Astrocyte (in vitro differentiated cells and primary cell): Measurements from ENCODE around the gene ERBIN. TPM values are rescaled to one million over a fixed set of nuclear protein-coding genes. Genes with fewer than 3 reads are reported as not detected.

Experiments
- DNase-seq: peaks from one replicate; pipeline ENCODE4 v3.0.0-alpha.2; 2010; ENCODE audit warnings: low read depth
- FAIRE-seq: peaks from 2 replicates; lab custom pipeline; 2011; peaks lifted over from hg19 to GRCh38; lab: Jason Lieb, UNC
- H2AFZ ChIP-seq: 2 replicates; pipeline ENCODE4 v1.6.0; 2012; ENCODE audit warnings: low read depth, low read length, inconsistent platforms
- H3K27ac ChIP-seq: 2 replicates; pipeline ENCODE4 v1.5.1; 2011; ENCODE audit warnings: low read depth, low read length, inconsistent platforms
- H3K27me3 ChIP-seq: 2 replicates; pipeline ENCODE4 v1.6.0; 2011; ENCODE audit warnings: low read length, inconsistent platforms; ENCODE audit not compliant: insufficient read depth
- H3K36me3 ChIP-seq: 2 replicates; pipeline ENCODE4 v1.5.1; 2011; ENCODE audit warnings: low read length, inconsistent platforms; ENCODE audit not compliant: insufficient read depth
- H3K4me1 ChIP-seq: 2 replicates; pipeline ENCODE4 v1.5.1; 2011; ENCODE audit warnings: low read length, inconsistent platforms; ENCODE audit not compliant: insufficient read depth
- H3K4me2 ChIP-seq: 2 replicates; pipeline ENCODE4 v1.6.0; 2012; ENCODE audit warnings: low read length, inconsistent platforms
- H3K4me3 ChIP-seq: 2 replicates; pipeline ENCODE4 v1.5.1; 2011; ENCODE audit warnings: low read depth, mild to moderate bottlenecking, low read length, inconsistent platforms; ENCODE audit not compliant: insufficient read depth
- H3K79me2 ChIP-seq: 2 replicates; pipeline ENCODE4 v1.6.0; 2012; ENCODE audit warnings: mild to moderate bottlenecking, low read length, inconsistent platforms; ENCODE audit not compliant: insufficient read depth
- H3K9ac ChIP-seq: 2 replicates; pipeline ENCODE4 v1.6.0; 2012; ENCODE audit warnings: mild to moderate bottlenecking, low read length, inconsistent platforms
- H3K9me3 ChIP-seq: 2 replicates; pipeline ENCODE4 v1.5.1; 2012; ENCODE audit warnings: low read depth, mild to moderate bottlenecking, low read length, inconsistent platforms; ENCODE audit not compliant: insufficient read depth
- H4K20me1 ChIP-seq: 2 replicates; pipeline ENCODE4 v1.6.0; 2012; ENCODE audit warnings: low read length, inconsistent platforms; ENCODE audit not compliant: insufficient read depth
- H3K27ac Mint-ChIP-seq: one replicate; pipeline ENCODE4 v1.8.0; 2021; ENCODE audit warnings: mild to moderate bottlenecking, mixed read lengths; ENCODE audit not compliant: unreplicated experiment
- H3K27me3 Mint-ChIP-seq: one replicate; pipeline ENCODE4 v1.8.0; 2021; ENCODE audit warnings: low read depth, mixed read lengths; ENCODE audit not compliant: unreplicated experiment
- H3K36me3 Mint-ChIP-seq: one replicate; pipeline ENCODE4 v1.8.0; 2021; ENCODE audit warnings: low read depth, mixed read lengths; ENCODE audit not compliant: unreplicated experiment
- H3K4me1 Mint-ChIP-seq: one replicate; pipeline ENCODE4 v1.8.0; 2021; ENCODE audit warnings: low read depth, mixed read lengths; ENCODE audit not compliant: unreplicated experiment
- H3K4me3 Mint-ChIP-seq: one replicate; pipeline ENCODE4 v1.8.0; 2021; ENCODE audit warnings: mild to moderate bottlenecking, moderate library complexity, mixed read lengths; ENCODE audit not compliant: unreplicated experiment
- H3K9me3 Mint-ChIP-seq: one replicate; pipeline ENCODE4 v1.8.0; 2021; ENCODE audit warnings: mild to moderate bottlenecking, mixed read lengths; ENCODE audit not compliant: unreplicated experiment
- CTCF ChIP-seq: IDR thresholded peaks from 2 replicates; pipeline ENCODE4 v1.5.1; 2011; ENCODE audit warnings: low read depth, mild to moderate bottlenecking, inconsistent platforms, low read length, moderate library complexity; ENCODE audit not compliant: insufficient read depth
- EZH2 ChIP-seq: IDR thresholded peaks from 2 replicates; pipeline ENCODE4 v1.6.1; 2012; ENCODE audit warnings: mild to moderate bottlenecking, low read length, inconsistent platforms; ENCODE audit not compliant: insufficient read depth
- total RNA-seq: library from RNA; stranded (reverse); gene quantifications from 2 replicates; pipeline ENCODE4 v1.2.1, GENCODE V29; 2021

ERBIN gene
- total RNA-seq, 1 donor from 2014 or later, result 83.4 TPM

GRCh38 chr5:65994117-65994786, 67.9 kb downstream of the ERBIN start:
- Histone ChIP-seq H3K9ac (no peak overlapping the region), H3K9me3 (no peaks in the 10 kb centered on the region), H3K27ac (no peak overlapping the region), H4K20me1 (peaks cover 49% of the 10 kb centered on the region), H3K36me3 (peaks cover 14% of the 10 kb centered on the region), H3K27me3 (no peaks in the 10 kb centered on the region), H3K4me1 (no peaks in the 10 kb centered on the region), H2AFZ (no peak overlapping the region), H3K79me2 (peaks cover 97% of the 10 kb centered on the region), H3K4me2 (no peak overlapping the region), H3K4me3 (no peak overlapping the region)
- Mint-ChIP-seq H3K4me3 (no peak overlapping the region), H3K36me3 (peaks cover 3% of the 10 kb centered on the region), H3K4me1 (peaks cover under 1% of the 10 kb centered on the region), H3K9me3 (no peaks in the 10 kb centered on the region), H3K27me3 (no peaks in the 10 kb centered on the region), H3K27ac (no peak overlapping the region)
- no peak for DNase-seq
- TF ChIP-seq CTCF (no peak), EZH2 (no peak)
- FAIRE-seq, result no peak

GRCh38 chr5:65999061-65999723, 72.8 kb downstream of the ERBIN start:
- H3K36me3 ChIP-seq, result peaks cover 11% of the 10 kb centered on the region
- Mint-ChIP-seq H3K27me3 (no peaks in the 10 kb centered on the region), H3K9me3 (no peaks in the 10 kb centered on the region), H3K36me3 (peaks cover 1% of the 10 kb centered on the region), H3K27ac (no peak overlapping the region), H3K4me1 (peaks cover 14% of the 10 kb centered on the region), H3K4me3 (no peak overlapping the region)
- H3K9ac ChIP-seq, result no peak overlapping the region
- H3K27me3 ChIP-seq, result no peaks in the 10 kb centered on the region
- peaks cover 74% of the 10 kb centered on the region for H4K20me1 ChIP-seq
- no peak for TF ChIP-seq EZH2
- TF ChIP-seq CTCF, result no peak
- H3K4me2 ChIP-seq, result no peak overlapping the region
- no peak for DNase-seq
- no peaks in the 10 kb centered on the region for H3K9me3 ChIP-seq
- no peaks in the 10 kb centered on the region for H3K4me1 ChIP-seq
- H2AFZ ChIP-seq, result no peak overlapping the region
- H3K4me3 ChIP-seq, result no peak overlapping the region
- no peak for FAIRE-seq
- H3K27ac ChIP-seq, result no peak overlapping the region
- H3K79me2 ChIP-seq, result peaks cover 98% of the 10 kb centered on the region

- H3K27me3 ChIP-seq, result no peaks in the 10 kb centered on the region
- H3K36me3 ChIP-seq, result no peaks in the 10 kb centered on the region
- no peaks in the 10 kb centered on the region for H3K27me3 Mint-ChIP-seq
- DNase-seq (no peak), FAIRE-seq (no peak)
- H3K27ac ChIP-seq, result no peak overlapping the region
- no peak overlapping the region for H3K4me3 Mint-ChIP-seq
- no peaks in the 10 kb centered on the region for H3K4me1 ChIP-seq
- TF ChIP-seq CTCF, result no peak
- peaks cover 83% of the 10 kb centered on the region for H3K79me2 ChIP-seq
- no peak overlapping the region for H2AFZ ChIP-seq
- no peak overlapping the region for H3K4me2 ChIP-seq
- H4K20me1 ChIP-seq, result peaks cover 66% of the 10 kb centered on the region
- H3K36me3 Mint-ChIP-seq, result peaks cover 4% of the 10 kb centered on the region
- peaks cover 14% of the 10 kb centered on the region for H3K4me1 Mint-ChIP-seq
- H3K9me3 Mint-ChIP-seq, result no peaks in the 10 kb centered on the region
- H3K27ac Mint-ChIP-seq, result no peak overlapping the region
- no peak overlapping the region for H3K9ac ChIP-seq
- H3K4me3 ChIP-seq, result no peak overlapping the region
- no peaks in the 10 kb centered on the region for H3K9me3 ChIP-seq
Observed at GRCh38 chr5:66001952-66002351, 75.6 kb downstream of the ERBIN start.
